ENCODE results near the gene ERN1. TPM values are rescaled to one million over a fixed set of nuclear protein-coding genes. Genes with fewer than 3 reads are reported as not detected.

Gene ERN1
- total RNA-seq, 1 experiment from 2014 or later = 8.0 TPM

DNA sequence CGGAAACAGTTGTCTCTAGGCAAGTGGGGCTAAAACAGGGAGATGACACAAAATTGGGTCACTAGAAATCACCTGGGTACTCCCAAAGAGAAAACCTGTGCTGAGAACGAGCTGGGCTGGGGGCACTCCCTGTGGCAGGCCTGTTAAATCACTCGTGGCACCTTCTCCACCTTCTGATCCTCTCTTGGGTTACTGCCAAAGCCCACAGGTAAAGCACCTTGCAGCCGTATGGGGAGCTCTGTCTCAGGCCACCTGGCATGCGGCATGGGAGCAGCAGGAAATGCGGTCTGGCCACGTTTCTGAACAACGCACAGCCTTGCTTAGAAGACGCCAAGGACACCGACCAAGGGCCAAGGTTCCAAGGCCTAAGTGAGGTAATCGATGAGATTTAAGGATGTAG lies 88.0 kb downstream of the ERN1 start:
- H3K4me3 ChIP-seq (ENCODE audit: low read depth, low read length, poor library complexity, severe bottlenecking) = no peak overlapping the region
- no peaks in the 10 kb centered on the region for H3K4me1 ChIP-seq (ENCODE audit: insufficient read depth, low read length, poor library complexity, severe bottlenecking)
- no TSS peak for BruUV-seq (replicated peaks)
- no peaks in the 10 kb centered on the region for H3K27me3 ChIP-seq (replicated peaks; ENCODE audit: insufficient read depth, low read depth, low read length, poor library complexity)
- CTCF ChIA-PET = interaction anchor here (0.5 kb wide), 1 partner anchor 14 kb away, joined by 5 read pairs; no protein-coding TSS in a partner anchor
- H3K36me3 ChIP-seq (ENCODE audit: insufficient read depth, low read length, poor library complexity, severe bottlenecking) = no peaks in the 10 kb centered on the region
- intact Hi-C loops (cut with micrococcal nuclease; ENCODE audit: unreplicated experiment) = no loop called here
- H3K27ac ChIP-seq (ENCODE audit: low read depth, low read length, poor library complexity, severe bottlenecking) = no peak overlapping the region
- DNase-seq (ENCODE audit: low spot score) = no peak
- no peaks in the 10 kb centered on the region for H3K9me3 ChIP-seq (ENCODE audit: low read depth, low read length, poor library complexity, severe bottlenecking)
- TF ChIP-seq, protein P1, sequence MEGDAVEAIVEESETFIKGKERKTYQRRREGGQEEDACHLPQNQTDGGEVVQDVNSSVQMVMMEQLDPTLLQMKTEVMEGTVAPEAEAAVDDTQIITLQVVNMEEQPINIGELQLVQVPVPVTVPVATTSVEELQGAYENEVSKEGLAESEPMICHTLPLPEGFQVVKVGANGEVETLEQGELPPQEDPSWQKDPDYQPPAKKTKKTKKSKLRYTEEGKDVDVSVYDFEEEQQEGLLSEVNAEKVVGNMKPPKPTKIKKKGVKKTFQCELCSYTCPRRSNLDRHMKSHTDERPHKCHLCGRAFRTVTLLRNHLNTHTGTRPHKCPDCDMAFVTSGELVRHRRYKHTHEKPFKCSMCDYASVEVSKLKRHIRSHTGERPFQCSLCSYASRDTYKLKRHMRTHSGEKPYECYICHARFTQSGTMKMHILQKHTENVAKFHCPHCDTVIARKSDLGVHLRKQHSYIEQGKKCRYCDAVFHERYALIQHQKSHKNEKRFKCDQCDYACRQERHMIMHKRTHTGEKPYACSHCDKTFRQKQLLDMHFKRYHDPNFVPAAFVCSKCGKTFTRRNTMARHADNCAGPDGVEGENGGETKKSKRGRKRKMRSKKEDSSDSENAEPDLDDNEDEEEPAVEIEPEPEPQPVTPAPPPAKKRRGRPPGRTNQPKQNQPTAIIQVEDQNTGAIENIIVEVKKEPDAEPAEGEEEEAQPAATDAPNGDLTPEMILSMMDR (conservative IDR thresholded peaks at IDR 0.05; ENCODE audit: low read depth, low read length) = no peak
- TF ChIP-seq EZH2 (IDR thresholded peaks at IDR 0.05; ENCODE audit: borderline replicate concordance, low read depth, low read length, poor library complexity, severe bottlenecking) = no peak
- POLR2A ChIA-PET (ENCODE audit: low non-redundant PET) = no interaction called here

DNA sequence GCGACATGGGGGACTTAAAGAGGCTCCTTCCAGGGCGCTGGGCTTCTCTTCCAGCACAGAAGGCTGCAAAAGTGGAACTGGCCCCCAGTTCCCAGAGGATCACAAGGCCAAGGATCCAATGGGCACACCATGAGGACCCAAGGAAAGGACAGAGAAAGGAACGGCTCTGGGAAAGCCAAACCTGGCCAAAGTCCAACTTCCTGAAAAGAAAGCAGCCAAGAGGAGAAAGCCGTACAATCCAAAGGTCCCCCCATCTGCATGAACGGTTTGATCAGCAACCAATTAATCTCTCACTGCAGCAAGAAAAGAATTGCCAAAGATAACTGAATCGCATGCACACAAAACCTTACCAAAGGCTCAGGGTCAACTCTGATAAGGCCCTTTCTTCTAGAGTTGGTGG lies 89.7 kb downstream of the ERN1 start:
- no peak for TF ChIP-seq EZH2 (IDR thresholded peaks at IDR 0.05; ENCODE audit: borderline replicate concordance, low read depth, low read length, poor library complexity, severe bottlenecking)
- TF ChIP-seq, protein P1 (conservative IDR thresholded peaks at IDR 0.05; ENCODE audit: low read depth, low read length) = no peak
- Histone ChIP-seq H3K27me3 (replicated peaks; ENCODE audit: insufficient read depth, low read depth, low read length, poor library complexity) (no peaks in the 10 kb centered on the region), H3K27ac (ENCODE audit: low read depth, low read length, poor library complexity, severe bottlenecking) (no peak overlapping the region), H3K4me1 (ENCODE audit: insufficient read depth, low read length, poor library complexity, severe bottlenecking) (no peaks in the 10 kb centered on the region), H3K9me3 (ENCODE audit: low read depth, low read length, poor library complexity, severe bottlenecking) (no peaks in the 10 kb centered on the region), H3K36me3 (ENCODE audit: insufficient read depth, low read length, poor library complexity, severe bottlenecking) (no peaks in the 10 kb centered on the region), H3K4me3 (ENCODE audit: low read depth, low read length, poor library complexity, severe bottlenecking) (no peak overlapping the region)
- BruUV-seq (replicated peaks) = no TSS peak
- ChIA-PET POLR2A (ENCODE audit: low non-redundant PET) (no interaction called here), CTCF (no interaction called here)
- intact Hi-C loops (cut with micrococcal nuclease; ENCODE audit: unreplicated experiment) = no loop called here
- DNase-seq (ENCODE audit: low spot score) = no peak

DNA sequence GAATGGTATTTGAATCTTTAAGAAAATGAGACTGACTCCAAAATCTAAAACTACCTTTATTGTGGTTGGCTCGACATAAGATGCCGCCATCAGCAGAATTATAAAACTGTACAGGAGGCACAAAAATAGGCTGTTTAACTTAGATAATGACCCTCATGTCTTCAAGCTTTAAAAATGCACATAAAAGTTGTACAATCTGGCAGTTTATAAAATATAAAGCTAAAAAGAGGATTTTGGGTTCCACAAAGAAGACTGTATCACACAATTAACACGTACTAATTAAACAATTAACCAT lies 90.9 kb downstream of the ERN1 start:
- DNase-seq (ENCODE audit: low spot score) = no peak
- POLR2A ChIA-PET (ENCODE audit: low non-redundant PET) = no interaction called here
- intact Hi-C loops (cut with micrococcal nuclease; ENCODE audit: unreplicated experiment) = no loop called here
- Histone ChIP-seq H3K27me3 (replicated peaks; ENCODE audit: insufficient read depth, low read depth, low read length, poor library complexity) (no peaks in the 10 kb centered on the region), H3K4me1 (ENCODE audit: insufficient read depth, low read length, poor library complexity, severe bottlenecking) (no peaks in the 10 kb centered on the region), H3K27ac (ENCODE audit: low read depth, low read length, poor library complexity, severe bottlenecking) (no peak overlapping the region), H3K9me3 (ENCODE audit: low read depth, low read length, poor library complexity, severe bottlenecking) (no peaks in the 10 kb centered on the region), H3K36me3 (ENCODE audit: insufficient read depth, low read length, poor library complexity, severe bottlenecking) (no peaks in the 10 kb centered on the region), H3K4me3 (ENCODE audit: low read depth, low read length, poor library complexity, severe bottlenecking) (no peak overlapping the region)
- CTCF ChIA-PET = interaction anchor here (1.6 kb wide), 1 partner anchor 11 kb away, joined by 6 read pairs; no protein-coding TSS in a partner anchor
- TF ChIP-seq, protein P1 (conservative IDR thresholded peaks at IDR 0.05; ENCODE audit: low read depth, low read length) = no peak
- no peak for TF ChIP-seq EZH2 (IDR thresholded peaks at IDR 0.05; ENCODE audit: borderline replicate concordance, low read depth, low read length, poor library complexity, severe bottlenecking)
- no TSS peak for BruUV-seq (replicated peaks)
